K562 (cell line): ENCODE measurements around the gene YARS1. TPM values are rescaled to one million over a fixed set of nuclear protein-coding genes. Genes with fewer than 3 reads are reported as not detected.
A peak's percentile ranks its signal among the peaks of the same experiment; 100 is the strongest.

Experiments used
- ARID2 ChIP-seq: fragments of 450-650 bp; IDR thresholded peaks from 2 replicates; pipeline ENCODE4 v1.6.1; 2017; ENCODE audit warnings: antibody characterized with exemption, mild to moderate bottlenecking
- CC2D1A ChIP-seq: fragments of 450-650 bp; IDR thresholded peaks from 2 replicates; pipeline ENCODE4 v1.6.1; 2017; ENCODE audit warnings: mild to moderate bottlenecking
- DNMT1 ChIP-seq: fragments of 450-650 bp; IDR thresholded peaks from 2 replicates; pipeline ENCODE4 v1.6.1; 2016; ENCODE audit warnings: antibody characterized with exemption, mild to moderate bottlenecking
- HEY1 ChIP-seq: fragments of 250-450 bp; sonication (Bioruptor Pico); IDR thresholded peaks from 2 replicates; pipeline ENCODE4 v1.5.0; 2020; ENCODE audit warnings: mild to moderate bottlenecking, moderate library complexity, borderline replicate concordance
- HOXB6 ChIP-seq: fragments of 250-450 bp; sonication (Bioruptor Pico); IDR thresholded peaks from 2 replicates; pipeline ENCODE4 v1.5.1; 2022; ENCODE audit warnings: mild to moderate bottlenecking, borderline replicate concordance
- IFI16 ChIP-seq: fragments of 250-450 bp; sonication (Bioruptor Pico); IDR thresholded peaks from 2 replicates; pipeline ENCODE4 v2.1.2; 2022; ENCODE audit warnings: mild to moderate bottlenecking, inconsistent platforms
- POLR2H ChIP-seq: IDR thresholded peaks from 2 replicates; pipeline ENCODE4 v1.6.1; 2016; ENCODE audit warnings: missing genetic modification characterization, low read depth, mild to moderate bottlenecking, control low read depth, missing compliant biosample characterization, moderate library complexity
- SMARCC2 ChIP-seq: fragments of 450-650 bp; IDR thresholded peaks from 2 replicates; pipeline ENCODE4 v1.6.1; 2017; ENCODE audit warnings: antibody characterized with exemption, moderate library complexity, mild to moderate bottlenecking, low read depth
- ZBTB8A ChIP-seq: fragments of 450-650 bp; IDR thresholded peaks from 2 replicates; pipeline ENCODE4 v1.6.1; 2018; ENCODE audit warnings: mild to moderate bottlenecking, moderate library complexity; ENCODE audit not compliant: partially characterized antibody
- ZFP36 ChIP-seq: fragments of 150-350 bp; IDR thresholded peaks from 2 replicates; pipeline ENCODE4 v1.6.1; 2018; ENCODE audit warnings: low read length, low read depth; ENCODE audit not compliant: partially characterized antibody
- polyA plus RNA-seq, 8 experiments: library from polyadenylated mRNA; depleted of rRNA in 4 of 8; stranded (reverse) in 5 of 8; unstranded in 3 of 8; fragments of >200 nt; fragmentation: Nextera tagmentation in 2 of 8; fragmentation: Illumina TruSeq in 1 of 8; extraction: Ambion mirVana in 2 of 8; extraction: Trizol in 1 of 8; gene quantifications; 2 replicates each; pipeline versions ENCODE4 v1.2.1 to v1.2.3, GENCODE V29; 2011 to 2014; ENCODE audit warnings: inconsistent platforms in 1 of 8, missing spikeins in 1 of 8
- total RNA-seq, 7 experiments: library from RNA; depleted of rRNA in 6 of 7; stranded (reverse); fragments of >200 nt in 6 of 7; fragmentation: Illumina TruSeq in 2 of 7; extraction: Trizol in 2 of 7; gene quantifications; 2 replicates each; pipeline versions ENCODE4 v1.2.1 to v1.2.3, GENCODE V29; 2011 to 2021; ENCODE audit warnings: low replicate concordance in 1 of 7
- TF ChIP-seq, protein P1 (sequence below): fragments of 200-600 bp; sonication (generic); IDR thresholded peaks from one replicate; pipeline ENCODE4 v1.6.1; 2012; ENCODE audit warnings: mild to moderate bottlenecking, low read depth, low read length, inconsistent platforms

Gene YARS1
- total and polyA plus RNA-seq, 9 of the 15 experiments (the other 6 are each of a cell fraction or from before 2014, with no cell fraction given): 66.2 to 336 (median 201) TPM

DNA sequence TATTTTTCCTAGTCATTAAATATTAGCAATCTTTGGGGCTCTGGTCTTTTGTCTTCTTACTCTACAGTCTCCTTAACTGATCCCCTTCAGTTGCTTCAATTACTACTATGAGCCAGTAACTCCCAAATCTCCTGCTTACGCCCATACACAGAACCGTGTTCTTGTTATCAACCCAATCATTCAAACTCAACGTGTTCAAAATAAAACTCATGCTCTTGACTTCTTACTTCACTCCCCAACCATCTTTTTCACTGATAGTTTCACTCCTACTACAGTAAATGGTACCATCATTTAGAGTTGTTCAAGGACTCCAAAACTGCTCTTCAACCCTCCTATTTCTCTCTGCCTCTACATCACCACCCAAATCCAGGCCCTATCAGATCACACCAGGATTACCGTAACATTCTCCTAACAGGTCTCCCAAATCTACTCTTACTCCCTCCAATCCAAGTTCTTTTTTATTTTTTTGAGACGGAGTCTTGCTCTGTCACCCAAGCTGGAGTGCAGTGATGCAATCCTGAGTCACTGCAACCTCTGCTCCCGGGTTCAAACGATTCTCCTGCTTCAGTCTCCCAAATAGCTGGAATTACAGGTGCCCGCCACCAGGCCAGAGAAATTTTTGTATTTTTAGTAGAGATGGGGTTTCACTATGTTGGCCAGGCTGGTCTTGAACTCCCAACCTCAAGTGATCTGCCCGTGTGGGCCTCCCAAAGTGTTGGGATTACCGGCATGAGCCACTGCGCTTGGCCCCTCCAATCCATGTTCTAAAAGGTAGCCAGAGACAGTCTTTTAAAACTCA, 3.0 kb downstream of the YARS1 start (continued):
- TF ChIP-seq, protein P1, sequence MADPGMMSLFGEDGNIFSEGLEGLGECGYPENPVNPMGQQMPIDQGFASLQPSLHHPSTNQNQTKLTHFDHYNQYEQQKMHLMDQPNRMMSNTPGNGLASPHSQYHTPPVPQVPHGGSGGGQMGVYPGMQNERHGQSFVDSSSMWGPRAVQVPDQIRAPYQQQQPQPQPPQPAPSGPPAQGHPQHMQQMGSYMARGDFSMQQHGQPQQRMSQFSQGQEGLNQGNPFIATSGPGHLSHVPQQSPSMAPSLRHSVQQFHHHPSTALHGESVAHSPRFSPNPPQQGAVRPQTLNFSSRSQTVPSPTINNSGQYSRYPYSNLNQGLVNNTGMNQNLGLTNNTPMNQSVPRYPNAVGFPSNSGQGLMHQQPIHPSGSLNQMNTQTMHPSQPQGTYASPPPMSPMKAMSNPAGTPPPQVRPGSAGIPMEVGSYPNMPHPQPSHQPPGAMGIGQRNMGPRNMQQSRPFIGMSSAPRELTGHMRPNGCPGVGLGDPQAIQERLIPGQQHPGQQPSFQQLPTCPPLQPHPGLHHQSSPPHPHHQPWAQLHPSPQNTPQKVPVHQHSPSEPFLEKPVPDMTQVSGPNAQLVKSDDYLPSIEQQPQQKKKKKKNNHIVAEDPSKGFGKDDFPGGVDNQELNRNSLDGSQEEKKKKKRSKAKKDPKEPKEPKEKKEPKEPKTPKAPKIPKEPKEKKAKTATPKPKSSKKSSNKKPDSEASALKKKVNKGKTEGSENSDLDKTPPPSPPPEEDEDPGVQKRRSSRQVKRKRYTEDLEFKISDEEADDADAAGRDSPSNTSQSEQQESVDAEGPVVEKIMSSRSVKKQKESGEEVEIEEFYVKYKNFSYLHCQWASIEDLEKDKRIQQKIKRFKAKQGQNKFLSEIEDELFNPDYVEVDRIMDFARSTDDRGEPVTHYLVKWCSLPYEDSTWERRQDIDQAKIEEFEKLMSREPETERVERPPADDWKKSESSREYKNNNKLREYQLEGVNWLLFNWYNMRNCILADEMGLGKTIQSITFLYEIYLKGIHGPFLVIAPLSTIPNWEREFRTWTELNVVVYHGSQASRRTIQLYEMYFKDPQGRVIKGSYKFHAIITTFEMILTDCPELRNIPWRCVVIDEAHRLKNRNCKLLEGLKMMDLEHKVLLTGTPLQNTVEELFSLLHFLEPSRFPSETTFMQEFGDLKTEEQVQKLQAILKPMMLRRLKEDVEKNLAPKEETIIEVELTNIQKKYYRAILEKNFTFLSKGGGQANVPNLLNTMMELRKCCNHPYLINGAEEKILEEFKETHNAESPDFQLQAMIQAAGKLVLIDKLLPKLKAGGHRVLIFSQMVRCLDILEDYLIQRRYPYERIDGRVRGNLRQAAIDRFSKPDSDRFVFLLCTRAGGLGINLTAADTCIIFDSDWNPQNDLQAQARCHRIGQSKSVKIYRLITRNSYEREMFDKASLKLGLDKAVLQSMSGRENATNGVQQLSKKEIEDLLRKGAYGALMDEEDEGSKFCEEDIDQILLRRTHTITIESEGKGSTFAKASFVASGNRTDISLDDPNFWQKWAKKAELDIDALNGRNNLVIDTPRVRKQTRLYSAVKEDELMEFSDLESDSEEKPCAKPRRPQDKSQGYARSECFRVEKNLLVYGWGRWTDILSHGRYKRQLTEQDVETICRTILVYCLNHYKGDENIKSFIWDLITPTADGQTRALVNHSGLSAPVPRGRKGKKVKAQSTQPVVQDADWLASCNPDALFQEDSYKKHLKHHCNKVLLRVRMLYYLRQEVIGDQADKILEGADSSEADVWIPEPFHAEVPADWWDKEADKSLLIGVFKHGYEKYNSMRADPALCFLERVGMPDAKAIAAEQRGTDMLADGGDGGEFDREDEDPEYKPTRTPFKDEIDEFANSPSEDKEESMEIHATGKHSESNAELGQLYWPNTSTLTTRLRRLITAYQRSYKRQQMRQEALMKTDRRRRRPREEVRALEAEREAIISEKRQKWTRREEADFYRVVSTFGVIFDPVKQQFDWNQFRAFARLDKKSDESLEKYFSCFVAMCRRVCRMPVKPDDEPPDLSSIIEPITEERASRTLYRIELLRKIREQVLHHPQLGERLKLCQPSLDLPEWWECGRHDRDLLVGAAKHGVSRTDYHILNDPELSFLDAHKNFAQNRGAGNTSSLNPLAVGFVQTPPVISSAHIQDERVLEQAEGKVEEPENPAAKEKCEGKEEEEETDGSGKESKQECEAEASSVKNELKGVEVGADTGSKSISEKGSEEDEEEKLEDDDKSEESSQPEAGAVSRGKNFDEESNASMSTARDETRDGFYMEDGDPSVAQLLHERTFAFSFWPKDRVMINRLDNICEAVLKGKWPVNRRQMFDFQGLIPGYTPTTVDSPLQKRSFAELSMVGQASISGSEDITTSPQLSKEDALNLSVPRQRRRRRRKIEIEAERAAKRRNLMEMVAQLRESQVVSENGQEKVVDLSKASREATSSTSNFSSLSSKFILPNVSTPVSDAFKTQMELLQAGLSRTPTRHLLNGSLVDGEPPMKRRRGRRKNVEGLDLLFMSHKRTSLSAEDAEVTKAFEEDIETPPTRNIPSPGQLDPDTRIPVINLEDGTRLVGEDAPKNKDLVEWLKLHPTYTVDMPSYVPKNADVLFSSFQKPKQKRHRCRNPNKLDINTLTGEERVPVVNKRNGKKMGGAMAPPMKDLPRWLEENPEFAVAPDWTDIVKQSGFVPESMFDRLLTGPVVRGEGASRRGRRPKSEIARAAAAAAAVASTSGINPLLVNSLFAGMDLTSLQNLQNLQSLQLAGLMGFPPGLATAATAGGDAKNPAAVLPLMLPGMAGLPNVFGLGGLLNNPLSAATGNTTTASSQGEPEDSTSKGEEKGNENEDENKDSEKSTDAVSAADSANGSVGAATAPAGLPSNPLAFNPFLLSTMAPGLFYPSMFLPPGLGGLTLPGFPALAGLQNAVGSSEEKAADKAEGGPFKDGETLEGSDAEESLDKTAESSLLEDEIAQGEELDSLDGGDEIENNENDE: no peak
- peak; percentile 65; the same call in 1 of the 2 replicates for TF ChIP-seq ARID2
- TF ChIP-seq SMARCC2: peak; percentile 85
- no peak for TF ChIP-seq HEY1 (CRISPR knock-in tag)
- peak; percentile 75 for TF ChIP-seq POLR2H (tag)
- TF ChIP-seq DNMT1: 0 out of 2 replicates have a peak, but pooled peaks have one; percentile 77
- 0 out of 2 replicates have a peak, but pooled peaks have one; percentile 20 for TF ChIP-seq CC2D1A
- no peak for TF ChIP-seq ZBTB8A
- no peak for TF ChIP-seq IFI16 (CRISPR knock-in tag)
- TF ChIP-seq ZFP36: no peak
- 0 out of 2 replicates have a peak, but pooled peaks have one; percentile 31 for TF ChIP-seq HOXB6 (CRISPR knock-in tag)
